Endothelial cell of umbilical vein (primary cell): ENCODE measurements around the gene MATN4. TPM values are rescaled to one million over a fixed set of nuclear protein-coding genes. Genes with fewer than 3 reads are reported as not detected.
A peak's percentile ranks its signal among the peaks of the same experiment; 100 is the strongest.

Experiments used
- BruUV-seq: library from RNA; stranded (reverse); fragments of 400-500 nt; replicated peaks from 2 replicates; lab custom pipeline; 2021; lab: Mats Ljungman, UMichigan
- CTCF ChIA-PET: fragments of 300-600, 350-600 bp; sonication (Branson Sonifier 250); formaldehyde crosslinking; loops from one replicate; lab custom pipeline; 2021; ENCODE audit warnings: antibody characterized with exemption, inconsistent platforms; lab: Charles Lee
- POLR2A ChIA-PET: fragments of 300-600, 350-600 bp; sonication (Branson Sonifier 250); formaldehyde crosslinking; loops from one replicate; lab custom pipeline; 2021; ENCODE audit warnings: antibody characterized with exemption, inconsistent platforms; lab: Charles Lee
- DNase-seq: peaks from one replicate; pipeline ENCODE4 v3.0.0-alpha.2; 2011; ENCODE audit warnings: low read depth, low spot score
- FAIRE-seq: peaks from 2 replicates; lab custom pipeline; 2011; peaks lifted over from hg19 to GRCh38; lab: Jason Lieb, UNC
- H2AFZ ChIP-seq: 2 replicates; pipeline ENCODE4 v1.6.0; 2012; ENCODE audit warnings: low read depth, low read length, control low read depth, inconsistent platforms
- H3K27ac ChIP-seq: 2 replicates; pipeline ENCODE4 v1.5.1; 2011; ENCODE audit warnings: low read depth, mild to moderate bottlenecking, control low read depth, low read length, moderate library complexity; ENCODE audit not compliant: insufficient read depth
- H3K27me3 ChIP-seq, 2 experiments: 2 replicates each; pipeline versions ENCODE4 v1.6.0 to v1.6.1; 2011; ENCODE audit warnings: low read length in 2 of 2, mixed read lengths in 1 of 2; ENCODE audit not compliant: control insufficient read depth in 2 of 2, insufficient read depth in 2 of 2
- H3K36me3 ChIP-seq, 2 experiments: 2 replicates in 1 of 2; 3 replicates in 1 of 2; pipeline ENCODE4 v1.5.1; 2011; ENCODE audit warnings: low read length in 2 of 2, mild to moderate bottlenecking in 1 of 2, moderate library complexity in 1 of 2; ENCODE audit not compliant: control insufficient read depth in 2 of 2, insufficient read depth in 2 of 2; ENCODE audit errors: extremely low read depth in 1 of 2
- H3K4me1 ChIP-seq: 3 replicates; pipeline ENCODE4 v1.5.1; 2011; ENCODE audit warnings: mild to moderate bottlenecking, low read length; ENCODE audit not compliant: control insufficient read depth, insufficient read depth; ENCODE audit errors: extremely low read depth
- H3K4me2 ChIP-seq: 2 replicates; pipeline ENCODE4 v1.6.1; 2011; ENCODE audit warnings: low read length, control low read depth, mixed read lengths; ENCODE audit not compliant: insufficient read depth
- H3K4me3 ChIP-seq, 3 experiments: fragments of 200-600 bp in 1 of 3; sonication (generic), shearing (Covaris generic) in 1 of 3; replicated peaks in 1 of 3; 2 replicates each; pipeline ENCODE4 v1.5.1; 2011 to 2016; ENCODE audit warnings: control low read depth in 3 of 3, low read length in 3 of 3, mild to moderate bottlenecking in 2 of 3, inconsistent platforms in 1 of 3, low read depth in 1 of 3, moderate library complexity in 1 of 3; ENCODE audit not compliant: insufficient read depth in 1 of 3
- H3K79me2 ChIP-seq: 2 replicates; pipeline ENCODE4 v1.6.0; 2012; ENCODE audit warnings: low read length, inconsistent platforms; ENCODE audit not compliant: control insufficient read depth, insufficient read depth
- H3K9ac ChIP-seq: replicated peaks from 2 replicates; pipeline ENCODE3; 2011; ENCODE audit warnings: low read length, control low read depth; ENCODE audit not compliant: insufficient read depth; ENCODE audit errors: extremely low read depth
- H3K9me1 ChIP-seq: replicated peaks from 3 replicates; pipeline ENCODE4 v1.6.0; 2011; ENCODE audit warnings: mild to moderate bottlenecking, low read length; ENCODE audit not compliant: control insufficient read depth, insufficient read depth; ENCODE audit errors: extremely low read depth
- H3K9me3 ChIP-seq: replicated peaks from 2 replicates; pipeline ENCODE4 v1.5.1; 2012; ENCODE audit warnings: low read length, inconsistent platforms; ENCODE audit not compliant: control insufficient read depth, insufficient read depth
- H4K20me1 ChIP-seq: replicated peaks from 2 replicates; pipeline ENCODE3; 2011; ENCODE audit warnings: mild to moderate bottlenecking, low read length; ENCODE audit not compliant: control insufficient read depth, insufficient read depth; ENCODE audit errors: extremely low read depth
- POLR2AphosphoS5 ChIP-seq: IDR thresholded peaks from 2 replicates; pipeline ENCODE4 v1.6.1; 2012; ENCODE audit warnings: low read depth, mild to moderate bottlenecking, control low read depth, low read length, moderate library complexity; ENCODE audit not compliant: insufficient read depth
- dilution Hi-C: fragments of 300-500 bp; cut with MboI; formaldehyde crosslinking; loops from one replicate; pipeline ENCODE4 v1.15.0; 2019; ENCODE audit warnings: low sequenced_read_pairs; ENCODE audit not compliant: extremely low pct_ligation_motif_present
- intact Hi-C: fragments of 100-400 bp; cut with micrococcal nuclease; formaldehyde crosslinking; loops from one replicate; pipeline ENCODE4 v1.10.0; 2022
- polyA plus RNA-seq, 4 experiments: library from polyadenylated mRNA; depleted of rRNA in 3 of 4; stranded (reverse) in 3 of 4; unstranded in 1 of 4; fragments of >200 nt; gene quantifications; 2 replicates each; pipeline versions ENCODE4 v1.2.1 to v1.2.3, GENCODE V29; 2011 to 2012; ENCODE audit warnings: missing spikeins in 1 of 4
- total RNA-seq: library from RNA; stranded (reverse); gene quantifications from 2 replicates; pipeline ENCODE4 v1.2.3, GENCODE V29; 2021
- TF ChIP-seq, protein P1 (sequence below), 2 donors: IDR thresholded peaks; 1 replicate in 1 of 2; 2 replicates in 1 of 2; pipeline ENCODE4 v1.5.1; 2011; ENCODE audit warnings: low read length in 2 of 2, mild to moderate bottlenecking in 2 of 2, moderate library complexity in 2 of 2, control low read depth in 1 of 2, inconsistent platforms in 1 of 2, low read depth in 1 of 2; ENCODE audit not compliant: insufficient read depth in 1 of 2; ENCODE audit errors: extremely low read depth in 1 of 2

The MATN4 gene
- total and polyA plus RNA-seq, 2 donors (not counting 3 experiments of a cell fraction or from before 2014, with no cell fraction given) = 0.10 TPM; not detected in 1

DNA sequence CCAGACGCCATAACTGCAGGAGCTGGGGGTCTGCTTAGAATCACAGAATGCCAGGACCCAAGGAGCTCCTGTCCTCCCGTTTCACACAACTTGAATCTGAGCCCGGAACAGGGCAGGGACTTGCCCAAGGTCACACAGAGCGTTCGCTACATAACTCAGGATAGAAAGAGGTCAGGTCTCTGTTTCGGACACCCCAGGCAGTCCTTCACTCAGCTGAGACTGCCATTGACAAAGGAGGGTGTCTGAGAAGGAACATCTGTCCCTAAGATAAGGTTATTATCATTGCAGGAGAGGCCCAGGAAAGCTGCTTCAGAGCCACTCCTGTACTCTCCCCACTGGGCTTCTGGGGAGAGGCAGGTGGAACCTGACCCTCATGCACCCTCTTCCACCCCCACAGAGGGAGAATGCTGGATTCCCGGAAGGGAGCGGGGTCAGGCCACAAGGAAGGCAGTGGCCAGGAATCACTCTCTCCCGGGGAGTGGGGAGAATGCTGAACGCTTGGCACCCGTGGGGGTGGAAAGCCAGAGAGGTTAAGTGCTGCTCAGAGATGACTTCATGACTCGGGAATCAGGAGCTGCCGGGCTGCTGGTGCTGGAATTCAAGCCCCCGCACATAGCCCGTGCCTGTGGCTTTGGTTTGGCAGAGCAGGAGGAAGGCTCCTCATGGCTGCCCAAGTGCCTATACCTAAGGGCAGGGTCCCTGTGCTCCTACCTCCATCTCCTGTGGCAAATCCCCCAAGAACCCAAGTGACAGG, 29.4 kb upstream of the MATN4 start:
- ChIA-PET CTCF (interaction anchor here (1.0 to 2.7 kb wide), 9 partner anchors 10 to 99 kb away, joined by 3 to 22 read pairs (median 9); partner anchors contain the start of gene SYS1), POLR2A (interaction anchor here (0.6 to 2.7 kb wide), 3 partner anchors 10 to 27 kb away, joined by 3 to 10 read pairs (median 6); partner anchors contain the start of genes SDC4 and SYS1)
- Histone ChIP-seq H3K79me2 (peaks cover 50% of the 10 kb centered on the region), H3K9ac (no peak overlapping the region), H3K27ac (peak overlapping the region; percentile 12), H3K4me3 (no peak overlapping the region), H3K27me3 (no peaks in the 10 kb centered on the region), H4K20me1 (no peaks in the 10 kb centered on the region), H3K4me1 (peaks cover 27% of the 10 kb centered on the region), H3K9me3 (no peaks in the 10 kb centered on the region), H3K9me1 (no peaks in the 10 kb centered on the region), H2AFZ (no peak overlapping the region), H3K36me3 (peaks cover 4 to 5% of the 10 kb centered on the region in 2 experiments), H3K4me2 (no peak overlapping the region)
- BruUV-seq = no TSS peak
- TF ChIP-seq, protein P1, sequence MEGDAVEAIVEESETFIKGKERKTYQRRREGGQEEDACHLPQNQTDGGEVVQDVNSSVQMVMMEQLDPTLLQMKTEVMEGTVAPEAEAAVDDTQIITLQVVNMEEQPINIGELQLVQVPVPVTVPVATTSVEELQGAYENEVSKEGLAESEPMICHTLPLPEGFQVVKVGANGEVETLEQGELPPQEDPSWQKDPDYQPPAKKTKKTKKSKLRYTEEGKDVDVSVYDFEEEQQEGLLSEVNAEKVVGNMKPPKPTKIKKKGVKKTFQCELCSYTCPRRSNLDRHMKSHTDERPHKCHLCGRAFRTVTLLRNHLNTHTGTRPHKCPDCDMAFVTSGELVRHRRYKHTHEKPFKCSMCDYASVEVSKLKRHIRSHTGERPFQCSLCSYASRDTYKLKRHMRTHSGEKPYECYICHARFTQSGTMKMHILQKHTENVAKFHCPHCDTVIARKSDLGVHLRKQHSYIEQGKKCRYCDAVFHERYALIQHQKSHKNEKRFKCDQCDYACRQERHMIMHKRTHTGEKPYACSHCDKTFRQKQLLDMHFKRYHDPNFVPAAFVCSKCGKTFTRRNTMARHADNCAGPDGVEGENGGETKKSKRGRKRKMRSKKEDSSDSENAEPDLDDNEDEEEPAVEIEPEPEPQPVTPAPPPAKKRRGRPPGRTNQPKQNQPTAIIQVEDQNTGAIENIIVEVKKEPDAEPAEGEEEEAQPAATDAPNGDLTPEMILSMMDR (IDR thresholded peaks at IDR 0.05; ENCODE audit: extremely low read depth in 1 of 2, insufficient read depth in 1 of 2, low read depth in 1 of 2, low read length in 2 of 2) = no peak
- TF ChIP-seq POLR2AphosphoS5 = peak; percentile 14
- peak; percentile 4 for FAIRE-seq
- no peak for DNase-seq
- dilution Hi-C loops = no loop called here
- intact Hi-C loops = no loop called here
